GM23338 (cell line): ENCODE results near the gene SIRT7. TPM values are rescaled to one million over a fixed set of nuclear protein-coding genes. Genes with fewer than 3 reads are reported as not detected.

Source experiments
- ATAC-seq: fragments of 200-7000 bp; cut with Tn5 transposase; 3 replicates; pipeline ENCODE4 v1.9.1; 2020
- DNase-seq: peaks from one replicate; pipeline ENCODE4 v3.0.0-alpha.2; 2015; ENCODE audit warnings: low spot score
- H2AFZ ChIP-seq: fragments of 200-600 bp; sonication (generic); 2 replicates; pipeline ENCODE4 v1.8.0; 2016; ENCODE audit warnings: antibody characterized with exemption, mild to moderate bottlenecking, moderate library complexity
- H3F3A ChIP-seq: fragments of 200-600 bp; sonication (generic); replicated peaks from 2 replicates; pipeline ENCODE4 v1.8.0; 2017; ENCODE audit warnings: antibody characterized with exemption, mixed run types, low read depth
- H3K27ac ChIP-seq: fragments of 200-600 bp; sonication (generic); 2 replicates; pipeline ENCODE4 v1.6.1; 2016; ENCODE audit warnings: low read depth
- H3K27me3 ChIP-seq: fragments of 200-600 bp; sonication (generic); 2 replicates; pipeline ENCODE4 v1.8.0; 2016; ENCODE audit warnings: mild to moderate bottlenecking, mixed run types, moderate library complexity; ENCODE audit not compliant: insufficient read depth
- H3K36me3 ChIP-seq: fragments of 200-600 bp; sonication (generic); 2 replicates; pipeline ENCODE4 v1.8.0; 2016; ENCODE audit warnings: mild to moderate bottlenecking; ENCODE audit not compliant: insufficient read depth
- H3K4me1 ChIP-seq: fragments of 200-600 bp; sonication (generic); 2 replicates; pipeline ENCODE4 v1.8.0; 2016; ENCODE audit warnings: mild to moderate bottlenecking, moderate library complexity; ENCODE audit not compliant: insufficient read depth
- H3K4me2 ChIP-seq: fragments of 200-600 bp; sonication (generic); 2 replicates; pipeline ENCODE4 v1.7.1; 2017; ENCODE audit warnings: mixed run types
- H3K4me3 ChIP-seq: fragments of 200-600 bp; sonication (generic); 2 replicates; pipeline ENCODE4 v1.6.1; 2016; ENCODE audit warnings: mixed run types
- H3K79me2 ChIP-seq: fragments of 200-600 bp; sonication (generic); replicated peaks from 2 replicates; pipeline ENCODE4 v1.8.0; 2017; ENCODE audit warnings: mild to moderate bottlenecking; ENCODE audit not compliant: insufficient read depth
- H3K9me2 ChIP-seq: fragments of 200-600 bp; sonication (generic); 2 replicates; pipeline ENCODE4 v1.8.0; 2017; ENCODE audit not compliant: insufficient read depth
- H4K20me1 ChIP-seq: fragments of 200-600 bp; sonication (generic); replicated peaks from 2 replicates; pipeline ENCODE4 v1.8.0; 2017; ENCODE audit warnings: mild to moderate bottlenecking; ENCODE audit not compliant: insufficient read depth
- H3K27ac Mint-ChIP-seq: 2 replicates; pipeline ENCODE4 v1.8.0; 2020; ENCODE audit warnings: inconsistent platforms, mild to moderate bottlenecking, moderate library complexity, mixed read lengths
- H3K27me3 Mint-ChIP-seq: 3 replicates; pipeline ENCODE4 v1.8.0; 2022; ENCODE audit warnings: low read depth, mild to moderate bottlenecking, moderate library complexity, mixed read lengths, inconsistent platforms; ENCODE audit not compliant: insufficient read depth, poor library complexity
- H3K36me3 Mint-ChIP-seq: 3 replicates; pipeline ENCODE4 v1.8.0; 2021; ENCODE audit warnings: low read depth, mild to moderate bottlenecking, inconsistent platforms, moderate library complexity, mixed read lengths
- H3K4me1 Mint-ChIP-seq: 3 replicates; pipeline ENCODE4 v1.8.0; 2020; ENCODE audit warnings: mild to moderate bottlenecking, inconsistent platforms, mixed read lengths
- H3K4me3 Mint-ChIP-seq: 3 replicates; pipeline ENCODE4 v1.8.0; 2021; ENCODE audit warnings: moderate library complexity, mild to moderate bottlenecking, inconsistent platforms, mixed read lengths
- H3K9me3 Mint-ChIP-seq: 3 replicates; pipeline ENCODE4 v1.8.0; 2020; ENCODE audit warnings: moderate library complexity, mild to moderate bottlenecking, inconsistent platforms, mixed read lengths
- CREB1 ChIP-seq: fragments of 250-450 bp; sonication (Bioruptor Pico); IDR thresholded peaks from 2 replicates; pipeline ENCODE4 v1.5.0; 2020; ENCODE audit warnings: low read depth, mild to moderate bottlenecking, moderate library complexity
- ETS1 ChIP-seq: IDR thresholded peaks from 2 replicates; pipeline ENCODE4 v1.6.1; 2016; ENCODE audit warnings: antibody characterized with exemption
- EZH2 ChIP-seq: fragments of 200-600 bp; sonication (generic); IDR thresholded peaks from one replicate; pipeline ENCODE4 v1.8.0; 2017; ENCODE audit warnings: antibody characterized with exemption, mild to moderate bottlenecking, low read depth; ENCODE audit not compliant: unreplicated experiment
- EZH2phosphoT487 ChIP-seq: fragments of 200-600 bp; sonication (generic); IDR thresholded peaks from one replicate; pipeline ENCODE4 v1.8.1; 2018; ENCODE audit warnings: antibody characterized with exemption; ENCODE audit not compliant: unreplicated experiment
- NANOG ChIP-seq: IDR thresholded peaks from 2 replicates; pipeline ENCODE4 v1.6.1; 2016; ENCODE audit warnings: antibody characterized with exemption, borderline replicate concordance
- POLR2AphosphoS5 ChIP-seq: IDR thresholded peaks from 2 replicates; pipeline ENCODE4 v1.6.1; 2016; ENCODE audit warnings: antibody characterized with exemption, low read depth
- REST ChIP-seq: IDR thresholded peaks from one replicate; pipeline ENCODE4 v1.6.1; 2018; ENCODE audit warnings: antibody characterized with exemption; ENCODE audit not compliant: unreplicated experiment
- STAT1 ChIP-seq: IDR thresholded peaks from one replicate; pipeline ENCODE4 v1.6.1; 2016; ENCODE audit warnings: antibody characterized with exemption; ENCODE audit not compliant: unreplicated experiment
- ZNF114 ChIP-seq: fragments of 250-450 bp; sonication (Bioruptor Pico); IDR thresholded peaks from 2 replicates; pipeline ENCODE4 v1.5.0; 2020; ENCODE audit warnings: mild to moderate bottlenecking, moderate library complexity
- ZNF331 ChIP-seq: fragments of 250-450 bp; sonication (Bioruptor Pico); IDR thresholded peaks from 2 replicates; pipeline ENCODE4 v1.5.0; 2020; ENCODE audit warnings: low read depth, mild to moderate bottlenecking, moderate library complexity
- polyA plus RNA-seq: library from polyadenylated mRNA; unstranded; fragments of >200 nt; fragmentation: Nextera tagmentation; extraction: Ambion mirVana; gene quantifications from 2 replicates; pipeline ENCODE4 v1.2.1, GENCODE V29; 2016
- total RNA-seq: library from RNA; depleted of rRNA; stranded (reverse); fragments of >200 nt; shearing (Covaris generic); gene quantifications from 2 replicates; pipeline ENCODE4 v1.2.3, GENCODE V29; 2014

The SIRT7 gene
- total and polyA plus RNA-seq, 2 experiments from 2014 or later, result 16.3 to 20.8 TPM

- no peak for TF ChIP-seq REST
- TF ChIP-seq ETS1, result no peak
- TF ChIP-seq ZNF331 (CRISPR knock-in tag), result no peak
- TF ChIP-seq NANOG, result no peak
- peak; percentile 34; the same call in 1 of the 2 replicates for TF ChIP-seq CREB1 (CRISPR knock-in tag)
- no peak for TF ChIP-seq EZH2
- TF ChIP-seq EZH2phosphoT487, result no peak
- no peak for TF ChIP-seq ZNF114 (CRISPR knock-in tag)
- no peak for TF ChIP-seq STAT1
Observed at GRCh38 chr17:81869221-81870130, 48.5 kb downstream of the SIRT7 start (continued).

- H3K27ac ChIP-seq, result peak overlapping the region; percentile 81
- ATAC-seq (peak; percentile 3), DNase-seq (peak; percentile 36)
- Mint-ChIP-seq H3K9me3 (no peaks in the 10 kb centered on the region; the same call in 2 of the 3 replicates), H3K27me3 (peaks cover 45% of the 10 kb centered on the region), H3K4me1 (peaks cover 23% of the 10 kb centered on the region), H3K4me3 (peak overlapping the region; percentile 36; the same call in 2 of the 3 replicates), H3K36me3 (peaks cover 15% of the 10 kb centered on the region), H3K27ac (0 out of 2 replicates have a peak overlapping the region, but pooled peaks have one; percentile 65)
- H4K20me1 ChIP-seq, result peaks cover 15% of the 10 kb centered on the region
- H3K79me2 ChIP-seq, result peaks cover 14% of the 10 kb centered on the region
- H3K9me2 ChIP-seq, result no peaks in the 10 kb centered on the region
- no peak overlapping the region for H3K4me3 ChIP-seq
- TF ChIP-seq ZNF331 (CRISPR knock-in tag) (no peak), EZH2phosphoT487 (no peak), CREB1 (CRISPR knock-in tag) (no peak), POLR2AphosphoS5 (no peak; the same call in 1 of the 2 replicates)
- 0 out of 2 replicates have a peak, but pooled peaks cover 6% of the 10 kb centered on the region for H3K36me3 ChIP-seq
- H2AFZ ChIP-seq, result no peak overlapping the region
- no peaks in the 10 kb centered on the region for H3K27me3 ChIP-seq
- peaks cover 12% of the 10 kb centered on the region for H3K4me1 ChIP-seq
- H3F3A ChIP-seq, result peaks cover 58% of the 10 kb centered on the region
- peak overlapping the region; percentile 60; the same call in 1 of the 2 replicates for H3K4me2 ChIP-seq
Observed at GRCh38 chr17:81868674-81869220, 49.2 kb downstream of the SIRT7 start.
